Gastroesophageal sphincter (tissue), 4 donors: ENCODE data around the gene CCDC200. TPM values are rescaled to one million over a fixed set of nuclear protein-coding genes. Genes with fewer than 3 reads are reported as not detected.

Experiments
- ATAC-seq: fragments of 150-250 bp; one replicate; pipeline ENCODE4 v1.9.1; 2016; ENCODE audit warnings: mild to moderate bottlenecking, moderate library complexity
- H3K27ac ChIP-seq, 4 donors: fragments of 200-600 bp; sonication (generic) in 3 of 4; 1 replicate in 3 of 4; 2 replicates in 1 of 4; pipeline ENCODE4 v1.5.1; 2016 to 2019
- H3K27me3 ChIP-seq: fragments of 200-600 bp; sonication (generic); one replicate; pipeline ENCODE4 v1.5.1; 2019
- H3K36me3 ChIP-seq, 2 donors: fragments of 200-600 bp; sonication (generic); one replicate each; pipeline ENCODE4 v1.5.1; 2019; ENCODE audit warnings: control low read depth in 1 of 2
- H3K4me1 ChIP-seq, 3 donors: fragments of 200-600 bp; sonication (generic); 1 replicate in 2 of 3; 2 replicates in 1 of 3; pipeline ENCODE4 v1.5.1; 2016 to 2019; ENCODE audit warnings: control low read depth in 2 of 3
- H3K4me3 ChIP-seq, 2 donors: fragments of 200-600 bp; sonication (generic); one replicate each; pipeline ENCODE4 v1.5.1; 2019; ENCODE audit warnings: mild to moderate bottlenecking in 1 of 2, moderate library complexity in 1 of 2
- H3K9me3 ChIP-seq, 3 donors: fragments of 200-600 bp; sonication (generic); one replicate each; pipeline ENCODE4 v1.5.1; 2017 to 2019; ENCODE audit warnings: control low read depth in 2 of 3
- CTCF ChIP-seq, 4 experiments: fragments of 200-600 bp in 2 of 4; fragments of 450-650 bp in 2 of 4; sonication (generic) in 1 of 4; IDR thresholded peaks; one replicate each; pipeline ENCODE4 v1.5.1; 2017 to 2019; ENCODE audit warnings: antibody characterized with exemption in 4 of 4, mild to moderate bottlenecking in 2 of 4, moderate library complexity in 2 of 4
- EP300 ChIP-seq: sonication (generic); formaldehyde crosslinking; IDR thresholded peaks from one replicate; pipeline ENCODE4 v1.6.1; 2017; ENCODE audit warnings: antibody characterized with exemption, mild to moderate bottlenecking
- POLR2A ChIP-seq, 2 donors: fragments of 450-650 bp; IDR thresholded peaks; one replicate each; pipeline ENCODE4 v1.6.1; 2017; ENCODE audit warnings: antibody characterized with exemption in 2 of 2, mild to moderate bottlenecking in 2 of 2, moderate library complexity in 1 of 2
- POLR2AphosphoS5 ChIP-seq: sonication (generic); formaldehyde crosslinking; IDR thresholded peaks from one replicate; pipeline ENCODE4 v1.6.1; 2017; ENCODE audit warnings: antibody characterized with exemption
- WGBS, 2 donors: methylation state at CpG; one replicate each; pipeline ENCODE4 v1.1.5; 2018; ENCODE audit warnings: low coverage in 1 of 2; 5-methylcytosine and 5-hydroxymethylcytosine counted together
- small RNA-seq, 4 donors: library from RNA; depleted of rRNA; stranded (forward); fragments of <200 nt; gene quantifications; one replicate each; pipeline ENCODE3, GENCODE V24; 2016
- total RNA-seq, 4 donors: library from RNA; depleted of rRNA; stranded (reverse); fragments of >200 nt; gene quantifications; one replicate each; pipeline ENCODE4 v1.1.0, GENCODE V29; 2016

Gene CCDC200
- total RNA-seq, 4 donors from 2014 or later = not detected

- no peak for TF ChIP-seq POLR2A (IDR thresholded peaks at IDR 0.05)
- no peak for TF ChIP-seq CTCF (IDR thresholded peaks at IDR 0.05)
- Histone ChIP-seq H3K9me3 (no peaks in the 10 kb centered on the region), H3K4me1 (peaks cover 0 to 12% (median 0%) of the 10 kb centered on the region in 3 donors), H3K36me3 (peaks cover 2 to 100% of the 10 kb centered on the region in 2 donors), H3K27me3 (no peaks in the 10 kb centered on the region), H3K4me3 (no peak overlapping the region), H3K27ac (no peak overlapping the region)
- WGBS, 2 donors = 89 to 97% methylated on average over 3 of the region's 3 CpGs
- ATAC-seq = no peak
These were observed 44.5 kb downstream of the CCDC200 start for GRCh38 chr17:43183921-43184320.

GRCh38 chr17:43176119-43176570 lies 52.3 kb downstream of the CCDC200 start:
- no peak for ATAC-seq
- Histone ChIP-seq H3K36me3 (peaks cover 0 to 49% of the 10 kb centered on the region in 2 donors), H3K9me3 (no peaks in the 10 kb centered on the region), H3K27ac (peak overlapping the region in 3 of 4 donors; percentile 43 to 63 (median 58)), H3K27me3 (no peaks in the 10 kb centered on the region), H3K4me3 (no peak overlapping the region), H3K4me1 (peaks cover 19 to 83% (median 33%) of the 10 kb centered on the region in 3 donors)
- TF ChIP-seq CTCF (IDR thresholded peaks at IDR 0.05) (no peak), EP300 (no peak), POLR2A (IDR thresholded peaks at IDR 0.05) (no peak), POLR2AphosphoS5 (no peak)
- WGBS, 2 donors = 74 to 80% methylated on average over 2 of the region's 2 CpGs

GRCh38 chr17:43175213-43176118 lies 53.0 kb downstream of the CCDC200 start:
- TF ChIP-seq CTCF (IDR thresholded peaks at IDR 0.05) (no peak), POLR2AphosphoS5 (no peak), POLR2A (IDR thresholded peaks at IDR 0.05) (no peak), EP300 (no peak)
- Histone ChIP-seq H3K36me3 (peaks cover 0 to 42% of the 10 kb centered on the region in 2 donors), H3K27ac (peak overlapping the region in 3 of 4 donors; percentile 43 to 63 (median 58)), H3K9me3 (no peaks in the 10 kb centered on the region), H3K4me1 (peaks cover 19 to 83% (median 33%) of the 10 kb centered on the region in 3 donors), H3K27me3 (no peaks in the 10 kb centered on the region), H3K4me3 (no peak overlapping the region)
- 38 to 45% methylated on average over 4 of the region's 4 CpGs for WGBS, 2 donors
- ATAC-seq = no peak

- Histone ChIP-seq H3K27ac (peak overlapping the region; percentile 97 to 100 (median 97)), H3K4me3 (peak overlapping the region; percentile 79 to 89), H3K36me3 (peaks cover 0 to 20% of the 10 kb centered on the region in 2 donors), H3K9me3 (no peaks in the 10 kb centered on the region), H3K4me1 (peaks cover 19 to 68% (median 39%) of the 10 kb centered on the region in 3 donors), H3K27me3 (no peaks in the 10 kb centered on the region)
- 0 to 7% methylated on average over 10 to 11 of the region's 12 CpGs for WGBS, 2 donors
- TF ChIP-seq EP300 = no peak
- peak; percentile 79 for TF ChIP-seq POLR2AphosphoS5
- peak in 2 of 4 experiments; percentile 16 to 26 for TF ChIP-seq CTCF (IDR thresholded peaks at IDR 0.05)
- ATAC-seq = no peak
These were observed 56.6 kb downstream of the CCDC200 start for GRCh38 chr17:43171586-43172487.

Small RNAs within 50 kb of the gene (small RNA-seq; reads per million reads assigned to genes)
- gene RF00004 (0 reads per million in 4 donors), gene RNU2-1 (0 reads per million in 4 donors)

Other genes starting within 250 kb of the CCDC200 start
- gene PTGES3L, start 248.5 kb downstream of the CCDC200 start, total RNA-seq = 10 to 100 TPM in 2 of 4 donors, 1 to 10 TPM in 2; 5.5 to 19.6 (median 10.1) TPM
- 10 to 100 TPM; 16.4 to 20.9 (median 19.4) TPM for gene RUNDC1, start 248.1 kb downstream of the CCDC200 start, total RNA-seq
- gene RPL27, start 230.2 kb downstream of the CCDC200 start, total RNA-seq = 1,000 to 10,000 TPM in 3 of 4 donors, 100 to 1,000 TPM in 1; 854 to 1,510 (median 1,196) TPM
- gene IFI35, start 221.8 kb downstream of the CCDC200 start, total RNA-seq = 10 to 100 TPM; 17.1 to 27.9 (median 22.9) TPM
- 100 to 1,000 TPM in 3 of 4 donors, 10 to 100 TPM in 1; 89.2 to 187 (median 139) TPM for gene VAT1, start 206.2 kb downstream of the CCDC200 start, total RNA-seq
- gene RND2, start 203.4 kb downstream of the CCDC200 start, total RNA-seq = 1 to 10 TPM; 1.5 to 4.5 (median 2.5) TPM
- 1 to 10 TPM; 4.9 to 7.9 (median 6.1) TPM for gene BRCA1, start 103.3 kb downstream of the CCDC200 start, total RNA-seq
- gene NBR1, start 57.4 kb downstream of the CCDC200 start, total RNA-seq = 100 to 1,000 TPM in 3 of 4 donors, 10 to 100 TPM in 1; 99.2 to 152 (median 126) TPM
- gene TMEM106A, start 16.7 kb downstream of the CCDC200 start, total RNA-seq = 10 to 100 TPM in 1 of 4 donors, 1 to 10 TPM in 3; 3.7 to 13.5 (median 4.4) TPM
- gene RNU2-1, start 5.4 kb upstream of the CCDC200 start, total RNA-seq = not detected
- 10 to 100 TPM; 18.2 to 35.8 (median 20.2) TPM for gene ARL4D, start 170.4 kb upstream of the CCDC200 start, total RNA-seq